ENCODE results near the gene TCHH.

Gene TCHH

GRCh38 chr1:152071123-152071522, 44.1 kb downstream of the TCHH start:
- Histone ChIP-seq H2AFZ (no peak overlapping the region), H3K27ac (no peak overlapping the region), H3K9me3 (ENCODE audit: control insufficient read depth, low read length) (no peaks in the 10 kb centered on the region), H3K36me3 (ENCODE audit: control insufficient read depth, insufficient read depth, low read length) (no peaks in the 10 kb centered on the region), H3K4me3 (ENCODE audit: low read depth, low read length) (no peak overlapping the region), H3K4me2 (ENCODE audit: low read length) (no peak overlapping the region), H3K79me2 (no peaks in the 10 kb centered on the region), H3K4me1 (no peaks in the 10 kb centered on the region), H3K27me3 (ENCODE audit: control insufficient read depth, insufficient read depth, low read length) (no peaks in the 10 kb centered on the region), H3K9ac (no peak overlapping the region)
- TF ChIP-seq CTCF (IDR thresholded peaks at IDR 0.05), result no peak

GRCh38 chr1:152067929-152068328, 47.3 kb downstream of the TCHH start:
- no peak for TF ChIP-seq CTCF (IDR thresholded peaks at IDR 0.05)

GRCh38 chr1:152067150-152067549, 48.1 kb downstream of the TCHH start:
- Histone ChIP-seq H3K27me3 (ENCODE audit: control insufficient read depth, insufficient read depth, low read length) (no peaks in the 10 kb centered on the region), H2AFZ (no peak overlapping the region), H3K36me3 (ENCODE audit: control insufficient read depth, insufficient read depth, low read length) (no peaks in the 10 kb centered on the region), H3K9me3 (ENCODE audit: control insufficient read depth, low read length) (no peaks in the 10 kb centered on the region), H3K4me3 (ENCODE audit: low read depth, low read length) (no peak overlapping the region), H3K4me1 (no peaks in the 10 kb centered on the region), H3K4me2 (ENCODE audit: low read length) (no peak overlapping the region), H3K9ac (no peak overlapping the region), H3K27ac (no peak overlapping the region), H3K79me2 (no peaks in the 10 kb centered on the region)
- TF ChIP-seq CTCF (IDR thresholded peaks at IDR 0.05), result no peak

More at GRCh38 chr1:152067929-152068328, 47.3 kb downstream of the TCHH start:
- H3K27me3 ChIP-seq (ENCODE audit: control insufficient read depth, insufficient read depth, low read length), result no peaks in the 10 kb centered on the region
- H2AFZ ChIP-seq, result no peak overlapping the region
- H3K9ac ChIP-seq, result no peak overlapping the region
- no peaks in the 10 kb centered on the region for H3K4me1 ChIP-seq
- H3K4me3 ChIP-seq (ENCODE audit: low read depth, low read length), result no peak overlapping the region
- H3K9me3 ChIP-seq (ENCODE audit: control insufficient read depth, low read length), result no peaks in the 10 kb centered on the region
- H3K36me3 ChIP-seq (ENCODE audit: control insufficient read depth, insufficient read depth, low read length), result no peaks in the 10 kb centered on the region
- no peak overlapping the region for H3K4me2 ChIP-seq (ENCODE audit: low read length)
- H3K27ac ChIP-seq, result no peak overlapping the region
- no peaks in the 10 kb centered on the region for H3K79me2 ChIP-seq

GRCh38 chr1:152061952-152062351, 53.3 kb downstream of the TCHH start:
- no peak overlapping the region for H3K27ac ChIP-seq
- no peak overlapping the region for H3K4me2 ChIP-seq (ENCODE audit: low read length)
- H2AFZ ChIP-seq, result no peak overlapping the region
- H3K9me3 ChIP-seq (ENCODE audit: control insufficient read depth, low read length), result no peaks in the 10 kb centered on the region
- H3K27me3 ChIP-seq (ENCODE audit: control insufficient read depth, insufficient read depth, low read length), result no peaks in the 10 kb centered on the region
- no peak for TF ChIP-seq CTCF (IDR thresholded peaks at IDR 0.05)
- H3K36me3 ChIP-seq (ENCODE audit: control insufficient read depth, insufficient read depth, low read length), result no peaks in the 10 kb centered on the region
- H3K9ac ChIP-seq, result no peak overlapping the region
- H3K4me1 ChIP-seq, result no peaks in the 10 kb centered on the region
- H3K79me2 ChIP-seq, result no peaks in the 10 kb centered on the region
- no peak overlapping the region for H3K4me3 ChIP-seq (ENCODE audit: low read depth, low read length)

Measured in parathyroid adenoma (tissue), 2 donors.